Islet of Langerhans (tissue), 1 donor: ENCODE measurements around the gene ENTPD7.
"Not testable (repeated sequence)": the region's sequence is repeated elsewhere in the genome, so short reads cannot be mapped to it uniquely, and the experiment has no call there.

Experiments used
- FAIRE-seq: peaks from one replicate; lab custom pipeline; 2011; peaks lifted over from hg19 to GRCh38; lab: Jason Lieb, UNC

The ENTPD7 gene

GRCh38 chr10:99693933-99694583, 34.7 kb downstream of the ENTPD7 start:
- no peak for FAIRE-seq

GRCh38 chr10:99695761-99696160, 36.5 kb downstream of the ENTPD7 start:
- FAIRE-seq, result no peak

GRCh38 chr10:99698504-99699080, 39.3 kb downstream of the ENTPD7 start:
- no peak for FAIRE-seq

- FAIRE-seq, result no peak
Measured at GRCh38 chr10:99700649-99701048, 41.3 kb downstream of the ENTPD7 start.

- FAIRE-seq, result no peak
Measured at GRCh38 chr10:99708428-99709012, 49.2 kb downstream of the ENTPD7 start.

- no peak for FAIRE-seq
Measured at GRCh38 chr10:99709480-99710229, 50.3 kb downstream of the ENTPD7 start.

- peak; percentile 79 for FAIRE-seq
Measured at GRCh38 chr10:99711129-99711719, 51.9 kb downstream of the ENTPD7 start.

GRCh38 chr10:99714446-99714845, 55.1 kb downstream of the ENTPD7 start:
- no peak for FAIRE-seq

- FAIRE-seq, result no peak
Measured at GRCh38 chr10:99720387-99720786, 61.1 kb downstream of the ENTPD7 start.

- FAIRE-seq, result no peak
Measured at GRCh38 chr10:99730026-99730425, 70.7 kb downstream of the ENTPD7 start.

- no peak for FAIRE-seq
Measured at GRCh38 chr10:99731306-99732032, 72.2 kb downstream of the ENTPD7 start.

- peak; percentile 5 for FAIRE-seq
Measured at GRCh38 chr10:99732033-99732842, 72.9 kb downstream of the ENTPD7 start, which contains the start of the genes COX15 and CUTC. COX15 (minus strand) TSS chr10:99732127; CDS start chr10:99732049, 78 bp downstream. CUTC (plus strand) TSS chr10:99732234; CDS start chr10:99732349, 115 bp downstream.

GRCh38 chr10:99733366-99733765, 74.1 kb downstream of the ENTPD7 start:
- no peak for FAIRE-seq

- FAIRE-seq, result not testable (repeated sequence)
Measured at GRCh38 chr10:99734111-99734510, 74.8 kb downstream of the ENTPD7 start.

- FAIRE-seq, result no peak
Measured at GRCh38 chr10:99740260-99740659, 81.0 kb downstream of the ENTPD7 start.

- no peak for FAIRE-seq
Measured at GRCh38 chr10:99740933-99741559, 81.7 kb downstream of the ENTPD7 start.

- no peak for FAIRE-seq
Measured at GRCh38 chr10:99742254-99742653, 82.9 kb downstream of the ENTPD7 start.

- FAIRE-seq, result no peak
Measured at GRCh38 chr10:99742701-99743100, 83.4 kb downstream of the ENTPD7 start.

GRCh38 chr10:99743841-99744240, 84.5 kb downstream of the ENTPD7 start:
- FAIRE-seq, result no peak

- FAIRE-seq, result not testable (repeated sequence)
Measured at GRCh38 chr10:99746166-99746565, 86.9 kb downstream of the ENTPD7 start.
